Esophagus squamous epithelium (tissue), 5 donors: ENCODE measurements around the gene CCL18. TPM values are rescaled to one million over a fixed set of nuclear protein-coding genes. Genes with fewer than 3 reads are reported as not detected.
"Not testable (repeated sequence)": the region's sequence is repeated elsewhere in the genome, so short reads cannot be mapped to it uniquely, and the experiment has no call there.

Experiments used
- DNase-seq: peaks from one replicate; lab custom pipeline; 2025; lab: John Stamatoyannopoulos, UW
- H3K27ac ChIP-seq, 4 donors: fragments of 200-600 bp; sonication (generic); one replicate each; pipeline ENCODE4 v1.5.1; 2016 to 2019; ENCODE audit warnings: mild to moderate bottlenecking in 1 of 4
- H3K27me3 ChIP-seq, 4 donors: fragments of 200-600 bp; sonication (generic); 1 replicate in 3 of 4; 2 replicates in 1 of 4; pipeline versions ENCODE4 v1.5.1 to v1.6.0; 2017 to 2021; ENCODE audit warnings: antibody characterized with exemption in 1 of 4
- H3K36me3 ChIP-seq, 3 donors: fragments of 200-600 bp; sonication (generic); one replicate each; pipeline ENCODE4 v1.5.1; 2016 to 2019
- H3K4me1 ChIP-seq, 3 donors: fragments of 200-600 bp; sonication (generic); one replicate each; pipeline ENCODE4 v1.5.1; 2017 to 2019
- H3K4me3 ChIP-seq, 4 donors: fragments of 200-600 bp; sonication (generic); 1 replicate in 3 of 4; 2 replicates in 1 of 4; pipeline ENCODE4 v1.5.1; 2016 to 2019; ENCODE audit warnings: mild to moderate bottlenecking in 2 of 4, moderate library complexity in 1 of 4
- H3K9me3 ChIP-seq, 3 donors: fragments of 200-600 bp; sonication (generic); one replicate each; pipeline ENCODE4 v1.5.1; 2016 to 2019
- POLR2A ChIP-seq, 4 donors: fragments of 450-650 bp; IDR thresholded peaks; one replicate each; pipeline ENCODE4 v1.6.1; 2017; ENCODE audit warnings: antibody characterized with exemption in 4 of 4, mild to moderate bottlenecking in 4 of 4, moderate library complexity in 3 of 4
- WGBS, 2 donors: methylation state at CpG; one replicate each; pipeline ENCODE4 v1.1.5; 2018; 5-methylcytosine and 5-hydroxymethylcytosine counted together
- intact Hi-C: fragments of 100-400 bp; cut with DNase I; formaldehyde crosslinking; loops from one replicate; pipeline ENCODE4 v1.15.0; 2022
- total RNA-seq, 4 donors: library from RNA; depleted of rRNA; stranded (reverse); fragments of >200 nt; gene quantifications; one replicate each; pipeline ENCODE4 v1.1.0, GENCODE V29; 2016
- TF ChIP-seq, protein P1 (sequence below), 6 experiments: fragments of 450-650 bp in 4 of 6; fragments of 200-600 bp in 2 of 6; sonication (generic) in 2 of 6; IDR thresholded peaks; one replicate each; pipeline ENCODE4 v1.5.1; 2016 to 2019; ENCODE audit warnings: antibody characterized with exemption in 6 of 6, mild to moderate bottlenecking in 4 of 6, moderate library complexity in 4 of 6
- donor health status: DM: yes; HTN: yes; CAD: no.

The CCL18 gene
- total RNA-seq, 4 donors from 2014 or later, result 0.76 to 2.8 (median 0.92) TPM; not detected in 1

DNA sequence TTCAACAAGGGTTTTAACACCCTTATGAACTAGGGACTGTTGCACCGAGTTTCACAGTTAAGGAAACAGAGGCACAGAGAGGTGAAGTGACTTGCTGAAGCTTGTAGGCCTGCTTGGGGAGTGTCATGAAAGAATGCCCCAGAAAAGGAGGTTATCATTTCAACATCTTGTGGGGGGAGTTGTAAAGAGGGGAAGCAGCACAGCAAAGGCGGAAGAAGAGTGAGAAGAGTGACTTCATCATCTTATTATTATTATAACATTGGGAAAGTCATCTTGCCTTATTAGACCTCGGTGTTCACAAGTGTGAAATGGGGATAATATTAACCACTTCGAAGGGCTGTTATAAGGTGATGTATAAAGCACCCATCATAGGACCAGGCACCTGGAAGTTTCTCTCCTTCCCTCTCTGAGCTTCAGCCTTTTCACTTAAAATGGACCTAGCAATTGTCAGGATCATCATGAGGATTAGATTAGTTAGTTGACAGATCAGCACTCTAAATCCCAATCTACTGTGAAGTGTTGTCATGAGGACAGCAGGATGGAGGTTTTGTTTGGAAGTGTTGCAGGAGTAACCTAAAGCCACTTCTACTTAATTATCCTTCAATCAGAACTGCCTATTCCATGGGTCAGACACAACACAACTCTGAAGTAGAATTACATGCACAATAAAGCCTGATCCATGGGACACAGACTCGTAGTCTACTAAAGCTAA is 41.9 kb downstream of the CCL18 start:
- TF ChIP-seq, protein P1, sequence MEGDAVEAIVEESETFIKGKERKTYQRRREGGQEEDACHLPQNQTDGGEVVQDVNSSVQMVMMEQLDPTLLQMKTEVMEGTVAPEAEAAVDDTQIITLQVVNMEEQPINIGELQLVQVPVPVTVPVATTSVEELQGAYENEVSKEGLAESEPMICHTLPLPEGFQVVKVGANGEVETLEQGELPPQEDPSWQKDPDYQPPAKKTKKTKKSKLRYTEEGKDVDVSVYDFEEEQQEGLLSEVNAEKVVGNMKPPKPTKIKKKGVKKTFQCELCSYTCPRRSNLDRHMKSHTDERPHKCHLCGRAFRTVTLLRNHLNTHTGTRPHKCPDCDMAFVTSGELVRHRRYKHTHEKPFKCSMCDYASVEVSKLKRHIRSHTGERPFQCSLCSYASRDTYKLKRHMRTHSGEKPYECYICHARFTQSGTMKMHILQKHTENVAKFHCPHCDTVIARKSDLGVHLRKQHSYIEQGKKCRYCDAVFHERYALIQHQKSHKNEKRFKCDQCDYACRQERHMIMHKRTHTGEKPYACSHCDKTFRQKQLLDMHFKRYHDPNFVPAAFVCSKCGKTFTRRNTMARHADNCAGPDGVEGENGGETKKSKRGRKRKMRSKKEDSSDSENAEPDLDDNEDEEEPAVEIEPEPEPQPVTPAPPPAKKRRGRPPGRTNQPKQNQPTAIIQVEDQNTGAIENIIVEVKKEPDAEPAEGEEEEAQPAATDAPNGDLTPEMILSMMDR (IDR thresholded peaks at IDR 0.05), result no peak
- TF ChIP-seq POLR2A (IDR thresholded peaks at IDR 0.05), result no peak
- 70 to 76% methylated on average over 5 of the region's 5 CpGs for WGBS, 2 donors

DNA sequence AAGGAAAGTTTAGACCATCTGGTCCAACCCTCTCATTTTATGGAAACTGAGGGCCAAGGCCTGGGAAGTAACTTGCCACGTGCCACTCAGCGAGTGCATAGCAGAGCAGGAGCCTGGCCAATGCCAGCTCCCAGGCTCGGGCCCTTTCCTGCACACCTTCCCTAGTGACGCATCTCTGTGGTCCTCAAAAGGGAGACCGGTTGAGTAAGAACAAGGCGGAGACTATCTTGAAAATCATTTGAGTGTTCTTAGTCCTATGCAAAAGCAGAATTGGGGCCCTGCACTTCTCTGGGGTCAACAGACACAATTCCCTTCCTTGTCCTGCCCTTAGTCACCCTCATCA is 42.4 kb downstream of the CCL18 start:
- Histone ChIP-seq H3K27me3 (peaks cover 0 to 11% (median 0%) of the 10 kb centered on the region in 4 donors), H3K27ac (no peak overlapping the region), H3K4me3 (no peak overlapping the region), H3K36me3 (no peaks in the 10 kb centered on the region), H3K9me3 (no peaks in the 10 kb centered on the region), H3K4me1 (no peaks in the 10 kb centered on the region)
- 64 to 84% methylated on average over 4 to 6 of the region's 6 CpGs for WGBS, 2 donors
- DNase-seq, result no peak
- TF ChIP-seq, protein P1 (IDR thresholded peaks at IDR 0.05), result no peak
- TF ChIP-seq POLR2A (IDR thresholded peaks at IDR 0.05), result no peak
- intact Hi-C loops, result no loop called here

More for the DNA sequence above, 41.9 kb downstream of the CCL18 start:
- H3K27ac ChIP-seq, result no peak overlapping the region
- DNase-seq, result no peak
- no peaks in the 10 kb centered on the region for H3K9me3 ChIP-seq
- intact Hi-C loops, result no loop called here
- H3K27me3 ChIP-seq, result peaks cover 0 to 11% (median 0%) of the 10 kb centered on the region in 4 donors
- H3K36me3 ChIP-seq, result no peaks in the 10 kb centered on the region
- H3K4me3 ChIP-seq, result no peak overlapping the region
- H3K4me1 ChIP-seq, result no peaks in the 10 kb centered on the region

DNA sequence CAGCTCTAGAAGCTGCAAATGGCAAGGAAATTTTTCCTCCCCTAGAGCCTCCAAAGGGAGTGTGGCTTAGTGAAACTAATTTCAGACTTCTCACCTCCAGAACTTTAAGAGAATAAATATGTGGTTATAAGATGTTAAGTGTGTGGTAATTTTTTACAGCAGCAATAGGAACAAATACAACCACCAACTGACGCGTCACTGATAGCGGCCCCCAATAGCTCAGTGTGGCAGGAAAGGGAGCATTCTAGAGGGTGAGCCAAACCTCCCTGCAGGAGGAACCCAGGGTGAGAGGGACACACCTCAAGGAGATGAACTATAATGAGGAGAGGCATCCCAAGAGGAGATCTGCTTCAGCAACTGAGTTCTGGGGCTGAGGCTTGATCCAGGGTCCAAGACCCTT is 43.6 kb downstream of the CCL18 start:
- intact Hi-C loops, result no loop called here
- H3K4me1 ChIP-seq, result no peaks in the 10 kb centered on the region
- H3K9me3 ChIP-seq, result peaks cover 0 to 5% (median 0%) of the 10 kb centered on the region in 3 donors
- peak overlapping the region in 1 of 4 donors; percentile 51 for H3K27ac ChIP-seq
- H3K27me3 ChIP-seq, result peaks cover 0 to 11% (median 0%) of the 10 kb centered on the region in 4 donors
- no peak overlapping the region for H3K4me3 ChIP-seq
- WGBS, 2 donors, result 65 to 86% methylated on average over 3 of the region's 3 CpGs
- DNase-seq, result no peak
- no peak for TF ChIP-seq POLR2A (IDR thresholded peaks at IDR 0.05)
- TF ChIP-seq, protein P1 (IDR thresholded peaks at IDR 0.05), result no peak
- H3K36me3 ChIP-seq, result no peaks in the 10 kb centered on the region

DNA sequence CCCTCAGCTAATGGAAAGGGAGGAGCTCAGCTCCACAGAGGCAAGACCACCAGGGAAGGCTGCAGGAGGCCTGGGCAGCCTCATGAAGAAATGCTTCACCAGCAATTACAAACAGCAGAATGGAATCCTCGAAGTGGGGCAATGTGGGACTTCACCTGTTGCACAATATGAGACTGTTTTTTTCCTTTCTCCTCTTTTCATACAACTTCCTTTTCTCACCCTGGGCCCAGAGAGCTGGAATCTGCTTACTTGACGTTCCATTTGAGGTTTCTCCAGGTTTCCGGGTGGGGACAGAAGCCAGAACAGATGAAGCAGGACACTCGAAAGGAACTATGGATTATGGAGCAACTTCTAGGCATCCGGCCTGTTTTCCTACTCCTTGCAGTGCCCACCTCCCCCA is 44.2 kb downstream of the CCL18 start:
- H3K9me3 ChIP-seq, DNase-seq, H3K36me3 ChIP-seq, intact Hi-C loops, H3K4me1 ChIP-seq, H3K4me3 ChIP-seq: not testable (repeated sequence)
- H3K27ac ChIP-seq, result peak overlapping the region in 1 of 4 donors; percentile 51
- 44 to 59% methylated on average over 5 of the region's 5 CpGs for WGBS, 2 donors
- H3K27me3 ChIP-seq, result peaks cover 0 to 11% (median 0%) of the 10 kb centered on the region in 4 donors

DNA sequence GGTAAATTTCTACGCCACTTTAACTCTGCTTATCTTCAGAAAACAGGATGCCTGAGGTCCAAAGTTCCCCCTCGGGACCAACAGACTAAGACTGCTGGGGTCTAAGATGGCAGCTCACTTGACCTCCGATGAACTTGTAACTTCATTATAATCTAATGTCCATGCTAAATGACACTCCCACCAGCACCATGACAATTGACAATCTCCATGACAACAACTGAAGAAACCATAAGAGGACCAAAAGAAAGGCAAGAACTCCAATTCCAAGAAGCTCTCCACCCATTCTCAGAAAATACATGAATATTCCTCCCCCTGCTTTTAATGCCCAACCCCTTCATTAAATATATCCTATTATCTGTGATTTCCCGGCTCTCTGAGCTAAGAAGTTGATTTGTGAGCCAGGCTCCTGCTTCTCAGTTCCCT is 47.0 kb downstream of the CCL18 start:
- TF ChIP-seq, protein P1 (IDR thresholded peaks at IDR 0.05), result no peak
- no peak for TF ChIP-seq POLR2A (IDR thresholded peaks at IDR 0.05)
- H3K4me1 ChIP-seq, result no peaks in the 10 kb centered on the region
- H3K27me3 ChIP-seq, result peaks cover 0 to 6% (median 0%) of the 10 kb centered on the region in 4 donors
- no peak overlapping the region for H3K27ac ChIP-seq
- H3K4me3 ChIP-seq, result no peak overlapping the region
- DNase-seq, result no peak
- intact Hi-C loops, result no loop called here
- no peaks in the 10 kb centered on the region for H3K36me3 ChIP-seq
- WGBS, 2 donors, result 83 to 90% methylated on average over 4 of the region's 4 CpGs
- H3K9me3 ChIP-seq, result peaks cover 0 to 10% (median 0%) of the 10 kb centered on the region in 3 donors
